Epithelial cell of esophagus (primary cell): Measurements from ENCODE around the gene MERTK.

Experiments used
- DNase-seq: peaks from one replicate; pipeline ENCODE4 v3.0.0; 2010; ENCODE audit warnings: low read depth
- H3K4me3 ChIP-seq: 2 replicates; pipeline ENCODE4 v1.5.1; 2011; ENCODE audit warnings: mild to moderate bottlenecking, low read length, control low read depth
- TF ChIP-seq, protein P1 (sequence below): IDR thresholded peaks from 2 replicates; pipeline ENCODE4 v1.5.1; 2011; ENCODE audit warnings: low read depth, mild to moderate bottlenecking, low read length, control low read depth, inconsistent platforms; ENCODE audit not compliant: insufficient read depth; ENCODE audit errors: missing control alignments

The MERTK gene

DNA sequence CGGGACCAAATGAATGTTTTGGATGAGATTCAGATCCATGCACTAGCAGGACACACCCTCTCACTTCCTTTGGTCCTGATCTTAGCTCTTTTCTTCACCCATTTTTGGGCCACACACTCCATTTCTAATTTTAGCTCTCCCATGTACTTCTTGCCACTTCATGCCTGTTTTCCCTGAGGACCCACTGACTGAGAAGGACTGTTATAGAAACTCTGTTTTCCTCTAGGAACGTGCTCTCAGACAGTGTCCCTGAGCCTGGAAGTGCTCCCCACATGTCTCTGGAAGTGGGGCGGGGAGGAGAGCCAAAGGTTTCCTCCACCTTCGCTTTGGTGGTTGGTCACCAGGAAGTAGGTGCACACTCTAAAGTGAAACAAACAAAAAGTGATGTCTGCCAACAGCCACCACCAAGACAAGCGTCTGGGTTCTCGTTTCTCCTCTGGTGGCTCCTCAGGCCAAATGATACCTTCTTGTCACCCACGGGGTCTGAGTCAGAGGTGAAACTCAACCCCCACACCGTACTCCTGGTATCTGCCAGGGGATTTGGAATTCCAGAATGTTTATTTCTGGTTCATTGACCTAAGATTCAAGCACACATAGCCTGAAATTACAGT is 74.7 kb downstream of the MERTK start:
- DNase-seq = no peak
- TF ChIP-seq, protein P1, sequence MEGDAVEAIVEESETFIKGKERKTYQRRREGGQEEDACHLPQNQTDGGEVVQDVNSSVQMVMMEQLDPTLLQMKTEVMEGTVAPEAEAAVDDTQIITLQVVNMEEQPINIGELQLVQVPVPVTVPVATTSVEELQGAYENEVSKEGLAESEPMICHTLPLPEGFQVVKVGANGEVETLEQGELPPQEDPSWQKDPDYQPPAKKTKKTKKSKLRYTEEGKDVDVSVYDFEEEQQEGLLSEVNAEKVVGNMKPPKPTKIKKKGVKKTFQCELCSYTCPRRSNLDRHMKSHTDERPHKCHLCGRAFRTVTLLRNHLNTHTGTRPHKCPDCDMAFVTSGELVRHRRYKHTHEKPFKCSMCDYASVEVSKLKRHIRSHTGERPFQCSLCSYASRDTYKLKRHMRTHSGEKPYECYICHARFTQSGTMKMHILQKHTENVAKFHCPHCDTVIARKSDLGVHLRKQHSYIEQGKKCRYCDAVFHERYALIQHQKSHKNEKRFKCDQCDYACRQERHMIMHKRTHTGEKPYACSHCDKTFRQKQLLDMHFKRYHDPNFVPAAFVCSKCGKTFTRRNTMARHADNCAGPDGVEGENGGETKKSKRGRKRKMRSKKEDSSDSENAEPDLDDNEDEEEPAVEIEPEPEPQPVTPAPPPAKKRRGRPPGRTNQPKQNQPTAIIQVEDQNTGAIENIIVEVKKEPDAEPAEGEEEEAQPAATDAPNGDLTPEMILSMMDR = no peak
- no peak overlapping the region for H3K4me3 ChIP-seq

DNA sequence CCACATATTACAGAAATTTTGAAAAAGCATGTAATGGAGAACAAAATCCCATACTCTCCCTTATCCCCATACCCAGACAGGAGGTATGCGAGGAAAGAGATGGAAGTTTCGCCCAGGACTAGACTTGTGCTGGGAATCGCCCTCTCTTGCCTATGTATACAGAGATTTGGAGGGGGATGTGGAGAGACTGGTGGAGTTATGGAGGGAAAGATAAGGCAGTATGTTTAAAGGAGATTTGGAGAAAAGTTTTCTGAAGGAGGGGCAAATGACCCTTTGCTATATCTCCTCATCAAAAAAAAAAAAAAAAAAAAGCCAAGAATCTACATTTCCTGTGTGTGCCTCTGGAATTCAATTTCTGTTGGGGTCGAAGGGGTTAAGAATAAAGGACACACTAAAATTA is 75.3 kb downstream of the MERTK start:
- H3K4me3 ChIP-seq = no peak overlapping the region
- DNase-seq = no peak
- TF ChIP-seq, protein P1 = no peak

DNA sequence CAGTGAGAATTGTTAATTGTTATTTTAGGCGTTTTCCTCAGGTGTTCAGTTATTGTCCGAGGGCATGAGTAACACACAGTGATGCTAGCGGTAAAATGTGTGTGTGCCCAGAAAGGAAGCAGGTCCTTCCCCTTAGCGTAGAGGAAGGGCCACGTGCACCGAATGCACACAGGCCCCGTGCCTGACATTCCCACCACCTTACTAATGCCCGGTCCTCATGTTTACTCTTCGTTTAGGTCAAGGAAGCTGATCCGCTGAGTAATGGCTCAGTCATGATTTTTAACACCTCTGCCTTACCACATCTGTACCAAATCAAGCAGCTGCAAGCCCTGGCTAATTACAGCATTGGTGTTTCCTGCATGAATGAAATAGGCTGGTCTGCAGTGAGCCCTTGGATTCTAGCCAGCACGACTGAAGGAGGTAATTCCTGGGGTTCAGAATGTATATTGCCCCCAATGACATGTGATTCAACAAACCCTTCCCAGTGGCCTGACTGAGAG is 76.7 kb downstream of the MERTK start:
- TF ChIP-seq, protein P1 = no peak
- peak; percentile 99 for DNase-seq
- H3K4me3 ChIP-seq = no peak overlapping the region

DNA sequence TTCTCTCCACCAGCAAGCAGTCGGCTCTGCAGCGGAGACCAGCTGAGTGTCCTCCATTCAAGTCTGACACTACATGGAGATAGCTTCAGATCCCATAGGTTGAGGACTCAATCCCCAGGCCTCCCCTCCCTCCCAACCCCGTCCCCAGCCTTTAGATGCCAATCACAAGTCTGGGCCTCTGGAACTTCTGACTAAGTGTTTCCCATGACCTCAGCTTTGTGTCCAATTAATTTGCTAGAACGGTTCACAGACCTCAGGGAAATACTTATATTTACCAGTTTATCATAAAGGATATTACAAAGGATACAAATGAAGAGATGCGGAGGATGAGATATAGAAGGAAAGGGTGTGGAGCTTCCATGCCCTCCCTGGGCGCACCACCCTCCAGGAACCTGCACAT is 77.4 kb downstream of the MERTK start:
- H3K4me3 ChIP-seq = no peak overlapping the region
- TF ChIP-seq, protein P1 = no peak
- DNase-seq = peak; percentile 15

DNA sequence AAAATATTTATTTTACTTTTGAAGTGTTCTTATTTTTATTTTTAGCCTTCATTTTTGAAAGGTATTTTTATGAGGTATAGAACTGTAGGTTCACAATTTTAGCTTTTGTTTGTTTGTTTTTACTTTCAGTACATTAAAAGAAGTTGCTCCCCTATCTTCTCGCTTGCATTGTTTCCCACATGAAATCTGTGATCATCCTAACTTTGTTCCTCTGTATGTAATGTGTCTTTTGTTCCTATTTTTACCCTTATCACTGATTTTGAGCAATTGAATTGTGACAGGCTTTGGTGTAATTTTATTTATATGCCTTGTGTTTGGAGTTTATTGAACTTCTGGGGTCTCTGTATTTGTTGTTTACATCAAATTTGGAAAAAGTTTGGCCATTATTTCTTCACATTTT is 78.8 kb downstream of the MERTK start:
- TF ChIP-seq, protein P1 = no peak
- DNase-seq = no peak
- H3K4me3 ChIP-seq = no peak overlapping the region

DNA sequence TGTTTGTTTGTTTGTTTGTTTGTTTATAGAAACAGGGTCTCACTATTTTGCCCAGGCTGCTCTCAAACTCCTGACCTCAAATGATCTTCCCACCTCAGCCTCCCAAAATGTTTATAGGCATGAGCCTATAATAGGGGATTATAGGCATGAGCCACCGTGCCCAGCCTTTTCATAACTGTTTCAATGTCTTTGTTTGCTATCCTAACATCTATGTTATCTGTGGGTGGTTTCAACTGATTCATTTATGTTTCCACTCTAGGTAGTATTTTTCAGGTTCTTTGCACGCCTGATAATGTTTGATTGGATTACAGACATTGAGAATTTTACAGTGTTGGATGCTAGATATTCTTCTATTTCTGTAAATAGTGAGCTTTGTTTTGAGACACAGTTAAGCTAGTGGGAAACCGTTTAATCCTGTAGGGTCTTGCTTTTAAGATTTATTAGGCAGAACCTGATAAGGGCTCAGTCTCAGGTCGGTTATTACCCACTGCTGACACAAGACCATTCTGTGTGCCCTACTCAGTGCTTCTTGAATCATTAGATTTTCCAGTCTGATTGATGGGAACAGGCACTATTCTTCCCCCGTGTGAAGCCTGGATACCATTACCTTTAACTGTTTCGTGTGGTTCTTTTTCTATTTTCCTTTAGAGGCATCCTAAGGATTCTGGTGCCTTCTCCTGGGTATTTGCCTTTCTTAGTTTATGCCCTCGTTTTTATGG is 80.2 kb downstream of the MERTK start:
- no peak for DNase-seq
- TF ChIP-seq, protein P1 = no peak
- no peak overlapping the region for H3K4me3 ChIP-seq
